ENCODE results near the gene SSBP4. TPM values are rescaled to one million over a fixed set of nuclear protein-coding genes. Genes with fewer than 3 reads are reported as not detected.

SSBP4 gene
- total and polyA plus RNA-seq, 2 of the 8 experiments (the other 6 are each of a cell fraction or from before 2014, with no cell fraction given): 26.4 to 33.7 TPM

GRCh38 chr19:18464646-18465045 is 45.4 kb downstream of the SSBP4 start (continued):
- no peak for TF ChIP-seq CHD7 (IDR thresholded peaks at IDR 0.05; ENCODE audit: insufficient replicate concordance, low read length)
- no peak for TF ChIP-seq E2F6 (IDR thresholded peaks at IDR 0.05)
- no peak for TF ChIP-seq SIX5 (IDR thresholded peaks at IDR 0.05; ENCODE audit: low read depth, low read length)
- TF ChIP-seq SRF (IDR thresholded peaks at IDR 0.05; ENCODE audit: low read depth, low read length): no peak
- TF ChIP-seq HDAC6 (IDR thresholded peaks at IDR 0.05; ENCODE audit: low read depth, low read length): no peak

Measured in H1 (cell line).